Heart right ventricle (tissue), 16 donors: ENCODE measurements around the gene SMIM21. TPM values are rescaled to one million over a fixed set of nuclear protein-coding genes. Genes with fewer than 3 reads are reported as not detected.

Experiments used
- ATAC-seq, 8 donors: fragments of 200-7000 bp; cut with Tn5 transposase; one replicate each; pipeline ENCODE4 v1.9.1; 2020; ENCODE audit warnings: mild to moderate bottlenecking in 8 of 8, moderate library complexity in 8 of 8, moderate number of reproducible peaks in 1 of 8
- DNase-seq, 2 donors: peaks; one replicate each; pipeline ENCODE4 v3.0.0-alpha.2; 2020
- H3K27ac ChIP-seq, 10 donors: fragments of 200-600 bp; sonication (generic) in 2 of 10; one replicate each; pipeline versions ENCODE4 v1.5.0 to v1.8.0; 2020 to 2022; ENCODE audit warnings: mild to moderate bottlenecking in 3 of 10
- H3K27me3 ChIP-seq, 7 donors: fragments of 200-600 bp; one replicate each; pipeline ENCODE4 v1.8.0; 2021 to 2022; ENCODE audit warnings: mild to moderate bottlenecking in 2 of 7
- H3K36me3 ChIP-seq, 9 donors: fragments of 200-600 bp; sonication (generic) in 1 of 9; one replicate each; pipeline versions ENCODE4 v1.5.0 to v1.8.0; 2020 to 2022; ENCODE audit warnings: mild to moderate bottlenecking in 2 of 9
- H3K4me1 ChIP-seq, 9 donors: fragments of 200-600 bp; sonication (generic) in 1 of 9; one replicate each; pipeline versions ENCODE4 v1.5.0 to v1.8.0; 2020 to 2022; ENCODE audit warnings: mild to moderate bottlenecking in 4 of 9
- H3K4me3 ChIP-seq, 10 donors: fragments of 200-600 bp; sonication (generic) in 2 of 10; one replicate each; pipeline versions ENCODE4 v1.5.0 to v1.8.0; 2020 to 2022; ENCODE audit warnings: mild to moderate bottlenecking in 7 of 10, moderate library complexity in 2 of 10
- H3K9me3 ChIP-seq, 11 donors: fragments of 200-600 bp in 10 of 11; sonication (generic) in 2 of 11; one replicate each; pipeline versions ENCODE4 v1.5.0 to v1.8.0; 2013 to 2022; ENCODE audit warnings: mild to moderate bottlenecking in 2 of 11, control low read depth in 1 of 11, moderate library complexity in 1 of 11
- CTCF ChIP-seq, 9 donors: fragments of 200-600 bp; sonication (generic) in 2 of 9; IDR thresholded peaks; one replicate each; pipeline versions ENCODE4 v1.5.0 to v1.8.0; 2021 to 2022; ENCODE audit warnings: antibody characterized with exemption in 9 of 9, mild to moderate bottlenecking in 5 of 9, moderate library complexity in 1 of 9
- WGBS, 2 donors: extraction: QIAGEN DNeasy Blood & Tissue Kit; methylation state at CpG; one replicate each; pipeline ENCODE4 v1.1.7; 2013; ENCODE audit warnings: inconsistent platforms in 1 of 2; 5-methylcytosine and 5-hydroxymethylcytosine counted together
- intact Hi-C, 10 donors: fragments of 100-400 bp; cut with DNase I; formaldehyde crosslinking; loops; one replicate each; pipeline versions ENCODE4 v1.11.1 to v1.14.2; 2022
- polyA plus RNA-seq, 2 donors: library from polyadenylated mRNA; stranded (reverse); fragments of 200-250 nt; gene quantifications; one replicate each; pipeline ENCODE4 v1.2.3, GENCODE V29; 2013
- total RNA-seq, 10 donors: library from RNA; stranded (reverse); fragmentation: NEBNext Ultra II Directional in 3 of 10; extraction: Animal tissue kit (Norgen Biotek cat#: 25700) in 3 of 10; gene quantifications; one replicate each; pipeline versions ENCODE4 v1.2.1 to v1.2.4, GENCODE V29; 2021 to 2023
- donor health status: Arrhythmogenic right ventricular cardiomyopathy.
- donor health status: ischemic (EF 13 %, LVEDD 7.1; RV severe dilation, severe dysfunction).
- donor health status: healthy with polysubstance abuse.
- donor health status: DM: no; HTN: yes; CAD: no.
- donor health status: DM: no; HTN: no; CAD: no.
- donor health status: ischemic (EF 25% LVEDD 6.9; RV normal size, moderate dysfunction).
- donor health status: ischemic (EF 25% LVEDD 5.7; RV mildly dilated, moderate dysfunction).
- donor health status: healthy.
- donor health status: DM: yes; HTN: yes; CAD: no.
- donor health status: Ischemic cardiomyopathy.
- donor health status: ischemic (EF 35%, LVEDD 5.7; RV mildly dilated, moderate dysfunction).
- donor health status: nonischemic (EF 11% LVEDD 7.7; RV severe dilation, severe dysfunction).
- donor health status: DM: yes; HTN: yes; CAD: no.
- donor health status: PGD.
- donor health status: ischemic (EF 29% LVEDD 5.4; RV normal size, mild dysfunction).
- donor health status: nonischemic (EF 23%, LVEDD 6.1; RV moderate dilation, normal function).

SMIM21 gene
- total and polyA plus RNA-seq, 12 donors: not detected

- TF ChIP-seq CTCF (IDR thresholded peaks at IDR 0.05): no peak
- peak overlapping the region in 9 of 10 donors; percentile 48 to 66 (median 61) for H3K4me3 ChIP-seq
- WGBS, 2 donors: 4 to 6% methylated on average over 84 of the region's 84 CpGs
- ATAC-seq (peak; percentile 49 to 86 (median 80)), DNase-seq (peak in 1 of 2 donors; percentile 32)
- H3K9me3 ChIP-seq: peaks cover 0 to 15% (median 0%) of the 10 kb centered on the region in 11 donors
- H3K4me1 ChIP-seq: peaks cover 0 to 9% (median 6%) of the 10 kb centered on the region in 9 donors
- peaks cover 0 to 45% (median 0%) of the 10 kb centered on the region in 7 donors for H3K27me3 ChIP-seq
- no peaks in the 10 kb centered on the region for H3K36me3 ChIP-seq
- intact Hi-C loops: no loop called here
- H3K27ac ChIP-seq: peak overlapping the region in 2 of 10 donors; percentile 26 to 52
Observed at GRCh38 chr18:75455249-75456198, 28.0 kb upstream of the SMIM21 start.

- DNase-seq (no peak), ATAC-seq (no peak)
- 85 to 86% methylated on average over 14 of the region's 14 CpGs for WGBS, 2 donors
- Histone ChIP-seq H3K36me3 (no peaks in the 10 kb centered on the region), H3K4me3 (no peak overlapping the region), H3K4me1 (peaks cover 0 to 9% (median 6%) of the 10 kb centered on the region in 9 donors), H3K27ac (no peak overlapping the region), H3K9me3 (peaks cover 0 to 11% (median under 1%) of the 10 kb centered on the region in 11 donors), H3K27me3 (peaks cover 0 to 45% (median 0%) of the 10 kb centered on the region in 7 donors)
- TF ChIP-seq CTCF (IDR thresholded peaks at IDR 0.05): no peak
- intact Hi-C loops: no loop called here
Observed at GRCh38 chr18:75454022-75454795, 26.7 kb upstream of the SMIM21 start.

GRCh38 chr18:75450906-75451305 lies 23.4 kb upstream of the SMIM21 start:
- TF ChIP-seq CTCF (IDR thresholded peaks at IDR 0.05): no peak
- no peak for ATAC-seq
- Histone ChIP-seq H3K36me3 (no peaks in the 10 kb centered on the region), H3K9me3 (peaks cover 0 to 19% (median 0%) of the 10 kb centered on the region in 11 donors), H3K4me1 (peaks cover 0 to 6% (median 4%) of the 10 kb centered on the region in 9 donors), H3K27ac (no peak overlapping the region), H3K27me3 (peaks cover 0 to 31% (median 0%) of the 10 kb centered on the region in 7 donors), H3K4me3 (no peak overlapping the region)
- intact Hi-C loops: no loop called here
- DNase-seq: no peak
- WGBS, 2 donors: 65 to 73% methylated on average over 3 of the region's 3 CpGs

GRCh38 chr18:75441896-75442295 lies 14.4 kb upstream of the SMIM21 start:
- no peak for TF ChIP-seq CTCF (IDR thresholded peaks at IDR 0.05)
- Histone ChIP-seq H3K9me3 (no peaks in the 10 kb centered on the region), H3K27me3 (peaks cover 0 to 21% (median 16%) of the 10 kb centered on the region in 7 donors), H3K27ac (no peak overlapping the region), H3K4me3 (no peak overlapping the region), H3K36me3 (no peaks in the 10 kb centered on the region), H3K4me1 (no peaks in the 10 kb centered on the region)
- intact Hi-C loops: no loop called here
- ATAC-seq: no peak
- 81 to 86% methylated on average over 5 of the region's 5 CpGs for WGBS, 2 donors
- no peak for DNase-seq
